Stimulated activated CD8-positive, alpha-beta memory T cell treated with anti-CD3 and anti-CD28 coated beads, Interleukin-7, amount 100 ng/mL, for 24 hours (primary cell): ENCODE measurements around the gene DNAJC19.
"Not testable (repeated sequence)": the region's sequence is repeated elsewhere in the genome, so short reads cannot be mapped to it uniquely, and the experiment has no call there.

Source experiments
- DNase-seq: peaks from one replicate; pipeline ENCODE4 v3.0.0-alpha.2; 2020; ENCODE audit warnings: low read depth

The DNAJC19 gene

DNA sequence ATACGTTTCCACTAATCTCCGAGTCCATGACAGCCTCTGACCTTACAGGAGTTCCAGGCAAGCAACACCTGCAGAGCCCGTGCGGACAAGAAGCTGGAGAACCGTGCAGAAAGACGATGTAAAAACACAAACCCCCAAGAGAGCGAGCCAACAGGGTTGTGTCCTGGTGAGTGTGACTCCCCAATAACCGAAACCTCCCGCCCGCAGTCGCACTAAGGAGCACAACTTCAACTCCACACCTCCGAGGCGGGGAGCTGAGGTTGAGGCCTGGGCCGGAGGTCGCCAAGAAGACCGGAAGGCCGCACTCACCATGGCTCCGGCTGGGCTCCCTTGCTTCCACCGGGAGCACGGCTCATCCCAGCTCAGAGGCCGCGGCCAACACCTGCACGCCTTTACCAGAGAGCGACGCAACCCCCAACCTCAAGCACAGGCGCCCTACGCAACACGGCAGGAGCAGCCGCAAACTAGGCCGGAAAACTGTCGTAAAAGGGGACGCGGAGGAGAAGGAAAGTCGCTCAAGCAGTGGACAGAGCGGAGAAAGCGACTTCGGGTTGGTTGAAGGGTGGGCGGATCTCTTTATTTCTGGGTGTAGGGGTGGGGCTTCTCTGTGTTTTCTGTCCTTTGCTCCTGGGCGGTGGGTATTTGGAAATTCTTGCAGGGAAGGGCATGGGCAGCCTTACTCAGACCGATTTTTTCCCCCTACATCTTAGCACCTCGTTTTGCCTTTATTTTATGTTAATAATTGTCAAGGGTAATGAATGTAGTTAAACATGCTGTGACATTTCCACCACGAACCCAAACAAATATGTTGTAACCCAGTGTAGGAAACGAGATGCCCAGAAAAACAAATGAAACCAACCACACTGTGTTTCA, at the start of gene DNAJC19:
Gene DNAJC19 (minus strand): TSS at position 446 of the 873 bp plus-strand sequence. CDS start 134 bp downstream, at position 312.
- DNase-seq, result peak; percentile 74

DNA sequence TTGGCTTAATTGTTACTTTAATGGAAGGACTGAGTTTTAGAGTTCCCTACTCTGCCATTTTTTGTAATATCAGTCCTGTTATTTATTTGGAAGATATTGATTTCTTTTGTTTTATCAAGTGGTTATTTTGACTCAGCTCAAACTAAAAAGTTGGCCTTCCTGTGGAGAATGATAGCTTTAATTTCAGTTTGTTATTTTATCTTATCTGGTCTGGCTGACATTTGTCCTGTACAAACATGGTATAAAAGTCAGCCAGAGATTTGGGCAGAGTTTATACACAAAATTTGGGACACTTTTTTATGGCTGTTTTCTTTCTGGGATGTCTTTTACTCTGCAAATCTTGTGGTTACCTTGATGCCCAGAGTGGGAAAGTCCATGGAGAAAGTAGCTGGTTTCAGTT, 41.4 kb upstream of the DNAJC19 start:
- no peak for DNase-seq

DNA sequence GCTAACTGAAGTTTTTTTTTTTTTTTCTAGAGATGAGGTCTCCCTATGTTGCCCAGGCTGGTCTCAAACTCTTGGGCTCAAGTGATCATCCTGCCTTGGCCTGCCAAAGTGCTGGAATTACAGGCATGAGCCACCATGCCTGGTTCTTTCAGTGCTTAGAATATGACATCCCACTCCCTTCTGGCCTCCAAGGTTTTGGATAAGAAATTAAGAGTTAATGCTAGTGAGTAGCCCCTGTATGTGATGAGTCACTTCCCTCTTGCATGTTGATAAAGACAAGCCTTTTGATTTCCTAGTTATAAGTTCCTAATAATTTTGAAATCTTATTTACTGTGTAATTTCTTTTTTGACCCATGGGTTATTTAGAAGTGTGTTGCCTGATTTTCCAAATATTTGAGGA, 35.7 kb upstream of the DNAJC19 start:
- DNase-seq, result no peak

DNA sequence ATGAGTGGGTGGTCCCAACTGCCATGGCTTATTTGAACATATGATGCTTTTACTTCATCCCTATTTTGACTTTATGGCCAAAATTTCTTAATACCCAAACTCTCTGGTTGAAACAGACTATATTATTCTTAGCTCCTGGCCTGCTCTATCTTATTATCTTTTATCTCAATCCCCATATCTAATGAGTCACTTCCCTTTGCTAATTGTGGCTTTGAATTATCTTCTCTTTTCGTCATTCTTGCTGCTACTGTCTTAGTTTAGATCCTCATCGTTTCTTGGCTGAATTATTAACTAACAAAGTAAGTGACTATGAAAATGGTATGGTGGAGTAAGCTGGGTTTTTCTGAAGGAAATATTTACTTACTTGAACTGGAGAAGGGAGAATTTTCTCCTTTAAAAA, 28.2 kb upstream of the DNAJC19 start:
- DNase-seq, result no peak

DNA sequence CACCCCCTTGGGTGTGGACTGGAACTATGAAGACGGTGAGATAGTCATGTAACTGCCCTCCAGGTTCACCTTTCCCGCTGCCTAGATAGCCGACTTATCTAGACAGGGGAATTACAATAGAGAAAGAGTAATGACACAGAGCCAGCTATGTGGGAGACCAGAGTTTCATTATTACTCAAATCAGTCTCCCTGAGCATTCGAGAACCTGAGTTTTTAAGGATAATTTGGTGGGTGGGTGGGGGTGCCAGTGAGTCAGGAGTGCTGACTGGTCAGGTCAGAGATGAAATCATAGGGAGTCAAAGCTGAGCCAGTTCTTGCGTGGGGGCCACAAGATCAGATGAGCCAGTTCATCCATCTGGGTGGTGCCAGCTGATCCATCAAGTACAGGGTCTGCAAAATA, 19.7 kb upstream of the DNAJC19 start:
- DNase-seq, result no peak

DNA sequence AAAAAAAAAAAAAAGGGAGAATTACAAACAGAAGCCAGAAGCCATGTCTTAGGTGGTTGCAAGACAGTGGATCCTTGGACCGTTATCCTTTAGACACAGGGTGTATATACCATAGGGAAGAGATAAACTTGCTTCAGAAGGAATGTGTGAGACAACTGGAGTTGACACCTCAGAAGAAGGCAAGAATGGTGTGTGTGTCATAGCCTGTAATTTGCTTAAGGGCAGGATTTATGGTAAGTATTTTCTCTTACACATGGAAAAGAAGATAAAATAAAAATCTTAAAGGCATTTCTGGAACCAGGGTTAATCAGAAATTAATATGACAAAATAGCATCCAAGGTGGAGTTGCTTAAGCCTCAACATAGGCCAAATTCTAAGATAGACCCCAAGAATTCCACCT, 19.3 kb upstream of the DNAJC19 start:
- no peak for DNase-seq

DNA sequence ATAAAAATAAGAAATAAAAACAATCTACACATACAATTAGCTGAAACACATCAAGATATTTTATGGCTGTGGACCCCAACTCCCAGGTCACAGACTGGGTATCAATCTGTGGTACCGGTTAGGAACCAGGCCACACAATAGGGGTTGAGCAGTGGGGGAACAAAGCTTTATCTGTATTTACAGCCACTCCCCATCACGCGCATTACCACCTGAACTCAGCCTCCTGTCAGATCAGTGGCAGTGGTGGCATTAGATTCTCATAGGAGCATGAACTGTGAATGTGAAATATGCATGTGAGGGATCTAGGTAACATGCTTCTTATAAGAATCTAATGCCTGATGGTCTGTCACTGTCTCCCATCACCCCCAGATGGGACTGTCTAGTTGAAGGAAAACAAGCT, 17.7 kb upstream of the DNAJC19 start:
- DNase-seq, result no peak

DNA sequence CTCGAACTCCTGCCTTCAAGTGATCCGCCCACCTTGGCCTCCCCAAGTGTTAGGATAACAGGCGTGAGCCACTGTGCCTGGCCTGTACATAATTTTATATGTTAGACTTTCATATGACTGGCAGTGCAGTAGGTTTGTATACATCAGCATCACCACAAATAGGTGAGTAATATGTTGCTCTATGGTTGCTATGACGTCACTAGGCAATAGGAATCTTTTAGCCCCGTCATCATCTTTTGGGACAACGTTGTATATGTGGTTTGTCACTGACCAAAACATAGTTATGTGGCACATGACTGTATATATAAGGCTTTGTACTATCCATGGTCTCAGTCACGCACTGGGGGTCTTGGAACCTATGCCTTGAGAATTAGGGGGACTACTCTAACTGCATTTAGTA, 17.0 kb upstream of the DNAJC19 start:
- no peak for DNase-seq

DNA sequence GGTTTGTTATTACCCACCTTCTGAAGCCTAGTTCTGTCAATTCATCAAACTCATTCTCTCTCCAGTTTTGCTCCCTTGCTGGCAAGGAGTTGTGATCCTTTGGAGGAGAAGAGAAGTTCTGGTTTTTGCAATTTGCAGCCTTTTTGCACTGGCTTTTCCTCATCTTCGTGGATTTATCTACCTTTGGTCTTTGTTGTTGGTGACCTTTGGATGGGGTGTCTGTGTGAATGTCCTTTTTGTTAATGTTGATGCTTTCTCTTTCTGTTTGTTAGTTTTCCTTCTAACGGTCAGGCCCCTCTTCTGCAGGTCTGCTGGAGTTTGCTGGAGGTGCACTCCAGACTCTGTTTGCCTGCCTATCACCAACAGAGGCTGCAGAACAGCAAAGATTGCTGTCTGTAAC, 13.9 kb upstream of the DNAJC19 start:
- DNase-seq, result not testable (repeated sequence)

DNA sequence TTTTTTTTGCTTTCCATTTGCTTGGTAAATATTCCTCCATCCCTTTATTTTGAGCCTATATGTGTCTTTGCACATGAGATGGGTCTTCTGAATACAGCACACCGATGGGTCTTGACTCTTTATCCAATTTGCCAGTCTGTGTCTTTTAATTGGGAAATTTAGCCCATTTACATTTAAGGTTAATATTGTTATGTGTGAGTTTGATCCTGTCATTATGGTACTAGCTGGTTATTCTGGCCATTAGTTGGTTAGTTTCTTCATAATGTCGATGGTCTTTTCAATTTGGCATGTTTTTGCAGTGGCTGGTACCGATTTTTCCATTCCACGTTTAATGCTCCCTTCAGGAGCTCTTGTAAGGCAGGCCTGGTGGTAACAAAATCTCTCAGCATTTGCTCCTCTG, 12.8 kb upstream of the DNAJC19 start:
- DNase-seq, result not testable (repeated sequence)

DNA sequence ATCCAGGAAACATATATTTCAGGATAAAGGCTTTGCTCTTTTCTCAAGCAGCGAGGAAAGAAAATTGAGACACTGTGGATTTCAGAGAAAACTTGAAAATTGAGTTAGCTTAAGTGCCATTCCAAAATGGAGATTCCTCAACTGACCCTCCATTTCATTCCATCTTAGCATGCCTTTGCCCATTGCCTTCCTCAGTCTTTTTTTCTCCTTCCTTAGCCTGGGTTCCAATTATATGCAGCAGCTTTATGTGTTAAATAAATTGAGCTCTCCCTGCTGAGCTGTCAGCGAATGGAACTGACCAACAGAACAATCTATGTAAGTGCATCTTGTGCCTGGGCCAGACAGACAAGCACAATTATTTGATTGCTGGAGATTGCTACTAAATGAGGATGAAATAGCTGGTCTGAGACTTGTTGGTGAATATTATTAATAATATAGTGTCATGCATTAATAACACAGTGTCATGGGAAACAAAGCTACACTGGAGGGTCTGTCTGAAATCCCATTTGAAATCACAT, 6.9 kb upstream of the DNAJC19 start:
- no peak for DNase-seq

DNA sequence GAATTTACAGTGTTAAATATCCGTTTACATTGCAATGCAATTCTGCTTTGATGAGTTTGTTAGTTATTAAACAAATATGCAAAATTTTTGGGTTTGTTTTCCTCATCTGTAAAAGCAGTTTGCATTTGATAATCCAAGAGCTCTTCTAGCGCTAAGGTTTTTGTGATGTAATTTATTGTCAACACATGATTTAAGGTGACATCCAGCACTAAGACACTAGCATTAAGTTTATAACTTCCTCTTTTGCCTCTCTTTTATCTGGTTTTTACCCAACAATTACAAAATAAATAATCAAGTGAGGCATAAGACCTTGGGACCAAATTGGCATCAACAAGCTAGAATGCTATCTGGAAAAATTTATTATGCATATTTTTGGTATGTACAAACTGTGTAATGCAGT, 969 bp upstream of the DNAJC19 start:
- DNase-seq, result no peak

DNA sequence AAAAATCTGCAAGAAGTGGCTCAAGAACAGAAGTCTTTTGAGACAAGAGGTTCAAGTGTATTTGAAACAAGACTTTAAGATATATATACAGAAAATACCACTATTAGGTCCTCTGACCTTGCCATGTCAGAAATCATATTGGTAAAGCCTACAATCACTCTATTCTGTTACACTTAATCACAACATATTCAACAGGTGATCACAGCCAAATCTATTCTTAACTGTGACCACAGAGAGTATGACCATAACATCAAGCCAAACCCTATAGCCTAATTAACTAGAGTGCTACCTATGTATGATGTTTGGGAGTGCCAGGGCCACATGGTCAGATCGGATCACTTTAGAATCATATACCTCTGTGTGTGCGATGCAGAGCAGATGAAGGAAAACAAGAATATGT, 2.2 kb downstream of the DNAJC19 start:
- DNase-seq, result no peak

DNA sequence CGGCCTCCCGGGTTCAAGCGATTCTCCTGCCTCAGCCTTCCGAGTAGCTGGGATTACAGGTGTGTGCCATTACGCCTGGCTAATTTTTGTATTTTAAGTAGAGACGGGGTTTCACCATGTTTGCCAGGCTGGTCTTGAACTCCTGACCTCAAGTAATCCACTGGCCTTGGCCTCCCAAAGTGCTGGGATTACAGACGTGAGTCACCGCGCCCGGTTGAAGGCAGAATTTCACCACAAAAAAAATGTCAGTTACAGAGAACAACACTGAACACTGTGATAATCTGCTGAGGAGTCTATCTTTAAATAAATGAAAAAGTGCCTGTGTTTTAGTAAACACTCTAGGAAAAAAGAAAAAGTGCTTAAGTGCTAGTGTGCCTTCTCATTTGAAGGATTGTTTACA, 3.2 kb downstream of the DNAJC19 start:
- DNase-seq, result not testable (repeated sequence)

DNA sequence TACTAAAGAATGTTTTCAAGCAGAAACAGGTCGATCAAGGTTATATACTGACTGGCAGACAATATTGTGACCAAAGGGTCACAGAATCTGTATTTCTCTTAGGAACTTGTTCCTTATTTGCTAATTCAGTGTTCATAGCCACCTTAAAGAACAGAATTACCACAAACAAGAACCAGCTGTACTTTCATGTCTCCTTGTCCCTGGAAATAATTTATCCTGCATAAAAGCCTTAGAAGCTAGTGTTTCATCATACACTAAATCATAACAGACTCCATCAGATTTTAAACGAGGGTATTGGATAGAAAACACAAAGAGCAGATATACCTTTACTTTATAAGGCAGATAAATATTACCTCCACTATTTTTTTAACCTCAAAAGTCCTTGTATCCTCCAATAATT, 6.4 kb downstream of the DNAJC19 start:
- no peak for DNase-seq

DNA sequence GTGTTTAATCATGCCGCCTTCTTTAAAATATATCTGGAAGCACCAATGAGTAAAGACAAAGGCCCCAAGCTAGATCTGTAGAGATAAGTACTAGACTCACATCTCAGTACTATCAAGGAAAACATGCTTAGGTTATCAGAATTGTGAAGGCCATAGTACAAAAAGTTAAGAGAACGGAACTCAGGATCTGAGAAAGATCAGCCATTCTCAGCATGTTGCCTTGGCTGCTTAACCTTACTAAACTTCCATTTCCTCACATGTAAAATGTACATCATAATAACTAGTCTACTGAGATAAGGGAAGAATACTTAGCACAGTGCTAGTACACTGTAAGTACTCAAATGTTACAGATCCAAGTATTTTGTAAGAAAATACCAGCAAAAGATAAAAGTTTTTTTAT, 7.6 kb downstream of the DNAJC19 start:
- no peak for DNase-seq

DNA sequence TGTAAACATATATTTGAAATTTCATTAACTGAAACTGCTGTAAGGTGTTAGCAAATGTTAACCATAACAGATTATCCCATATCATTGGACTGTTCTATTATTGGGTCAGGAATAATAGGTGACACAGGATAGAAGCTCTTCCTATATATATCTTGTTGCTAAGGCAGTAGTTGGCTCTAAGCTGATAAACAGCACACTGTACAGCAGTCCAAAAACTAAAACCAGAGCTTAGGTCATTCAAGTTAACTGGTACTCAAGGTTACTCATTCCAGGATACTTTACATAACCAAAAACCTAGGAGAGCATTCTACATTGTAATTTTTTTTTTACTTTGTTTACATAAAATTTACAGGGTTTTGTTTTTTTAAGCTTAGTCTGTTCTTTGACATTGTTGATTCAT, 8.9 kb downstream of the DNAJC19 start:
- DNase-seq, result no peak

DNA sequence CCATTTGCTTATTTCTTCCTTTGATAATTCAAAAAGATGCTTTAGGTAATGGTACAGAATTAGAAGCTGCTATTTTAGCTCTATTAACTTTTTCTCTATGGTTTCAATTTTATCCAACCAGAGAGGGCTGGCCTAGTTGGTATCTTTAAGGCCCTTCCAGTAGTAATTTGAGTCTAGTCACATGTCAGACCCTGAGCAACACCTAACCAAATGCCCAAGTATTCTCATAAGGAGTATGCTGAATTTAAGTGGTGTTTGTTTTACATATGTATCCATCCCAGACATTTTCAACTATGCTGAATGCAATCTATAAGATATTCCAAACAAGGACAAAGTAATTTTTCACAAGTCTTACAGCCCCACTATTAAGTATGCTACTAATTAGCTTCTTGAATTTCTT, 9.6 kb downstream of the DNAJC19 start:
- no peak for DNase-seq

DNA sequence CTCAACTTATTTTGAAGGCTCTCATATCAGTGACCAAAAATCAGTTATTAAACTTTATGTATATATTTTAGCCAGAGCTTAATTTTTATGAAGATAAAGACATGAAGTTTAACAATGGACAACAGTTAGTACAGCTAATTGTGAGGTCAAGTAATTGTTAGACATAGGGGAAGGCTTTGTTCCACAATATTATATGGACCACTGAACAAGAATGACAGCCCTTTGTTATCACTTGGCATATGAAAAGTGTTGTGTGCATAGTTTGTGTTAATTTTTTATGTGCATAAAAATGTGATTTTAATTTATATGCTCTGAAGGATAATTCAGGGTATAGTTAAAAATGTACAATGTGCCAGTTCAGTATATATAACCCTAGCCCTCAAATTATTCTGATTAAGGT, 12.0 kb downstream of the DNAJC19 start:
- no peak for DNase-seq

DNA sequence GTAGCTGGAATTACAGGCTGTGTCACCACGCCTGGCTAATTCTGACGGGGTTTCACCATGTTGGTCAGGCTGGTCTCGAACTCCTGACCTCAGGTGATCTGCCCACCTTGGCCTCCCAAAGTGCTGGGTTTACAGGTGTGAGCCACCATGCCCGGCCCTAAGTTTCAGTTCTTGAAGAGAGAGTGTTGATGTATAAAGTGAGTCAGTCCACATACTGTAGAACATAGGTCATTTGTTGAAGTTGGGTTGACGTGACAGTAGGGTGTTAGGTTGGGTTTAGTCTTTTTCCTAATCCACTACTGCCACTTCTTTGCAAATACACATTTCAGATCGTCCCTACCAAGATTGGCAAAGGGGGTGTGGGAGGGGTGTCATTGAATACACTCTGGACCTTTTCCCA, 15.2 kb downstream of the DNAJC19 start:
- DNase-seq, result no peak

DNA sequence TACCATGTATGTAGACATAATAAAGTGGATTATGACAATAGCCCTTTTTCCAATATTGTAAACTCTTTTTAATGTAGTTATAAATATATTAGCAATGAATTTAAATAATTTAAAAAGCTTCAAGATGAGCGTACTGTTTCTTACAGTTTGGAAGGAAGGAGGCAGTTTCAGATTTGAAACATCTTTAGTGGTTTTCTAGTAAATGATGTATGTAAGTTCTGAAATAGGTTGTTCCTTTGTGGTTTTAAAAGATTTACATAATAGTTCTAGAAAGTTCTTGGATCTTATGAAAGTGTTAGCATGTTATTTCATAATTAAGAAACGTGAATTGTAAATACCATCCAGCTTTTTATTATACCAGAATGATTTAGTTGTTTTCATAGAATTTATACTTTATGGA, 16.0 kb downstream of the DNAJC19 start:
- DNase-seq, result no peak

DNA sequence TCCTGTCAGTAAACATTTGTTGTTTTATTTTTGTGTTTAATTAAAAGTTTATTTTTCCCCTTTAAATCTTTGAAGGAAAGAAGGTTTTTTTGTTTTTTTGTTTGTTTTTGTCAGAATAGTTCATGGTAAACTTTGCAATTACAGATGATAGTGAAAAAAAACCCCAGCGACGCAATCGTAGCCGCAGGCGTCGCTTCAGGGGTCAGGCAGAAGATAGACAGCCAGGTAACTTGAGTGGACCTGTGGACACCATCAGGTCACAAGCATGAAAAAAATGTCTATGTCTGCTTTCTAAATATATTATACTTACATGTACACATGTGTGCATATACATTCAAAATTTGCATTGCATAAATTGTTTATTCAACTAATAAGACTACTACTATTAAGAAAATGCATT, 18.6 kb downstream of the DNAJC19 start:
- DNase-seq, result no peak

DNA sequence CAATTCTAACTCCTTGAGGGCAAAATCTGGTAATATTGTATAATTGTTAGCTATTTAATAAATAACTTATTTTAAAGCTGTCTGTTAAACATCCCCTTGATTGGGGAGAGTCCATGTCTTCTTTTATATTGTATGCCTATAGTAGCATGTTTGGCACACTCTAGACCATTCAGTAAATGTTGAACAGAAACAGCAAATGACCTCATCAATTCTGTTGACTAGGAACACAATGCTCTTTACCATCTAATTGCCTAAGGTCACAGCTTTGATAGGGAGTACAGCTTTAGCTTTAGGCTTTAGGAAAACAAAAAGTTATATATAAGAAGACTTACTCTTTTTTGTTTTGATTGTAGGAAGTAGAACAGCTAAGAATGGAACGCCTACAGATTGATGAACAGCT, 27.0 kb downstream of the DNAJC19 start:
- no peak for DNase-seq

DNA sequence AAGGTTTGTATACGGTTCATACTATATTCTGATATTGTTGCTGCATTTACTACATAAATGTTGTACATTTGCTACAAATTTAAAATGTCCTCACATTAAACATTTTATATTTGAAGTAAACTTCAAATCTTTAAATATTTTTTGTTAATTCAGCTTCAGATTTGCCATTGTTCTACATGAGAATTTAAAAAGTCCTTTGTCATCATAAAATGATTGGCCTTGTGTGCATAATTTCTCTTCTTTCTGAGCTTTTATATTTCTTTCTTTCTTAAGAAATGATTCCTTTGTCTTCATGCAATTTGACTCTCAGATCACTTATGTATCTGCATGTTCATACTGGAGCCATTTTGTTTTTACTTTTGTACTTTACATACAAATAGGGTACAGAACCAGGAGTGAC, 28.0 kb downstream of the DNAJC19 start:
- DNase-seq, result no peak
